ENCODE data around the gene SLC2A8. TPM values are rescaled to one million over a fixed set of nuclear protein-coding genes. Genes with fewer than 3 reads are reported as not detected.

The SLC2A8 gene
- total RNA-seq, 1 experiment from 2014 or later = 16.8 TPM

DNA sequence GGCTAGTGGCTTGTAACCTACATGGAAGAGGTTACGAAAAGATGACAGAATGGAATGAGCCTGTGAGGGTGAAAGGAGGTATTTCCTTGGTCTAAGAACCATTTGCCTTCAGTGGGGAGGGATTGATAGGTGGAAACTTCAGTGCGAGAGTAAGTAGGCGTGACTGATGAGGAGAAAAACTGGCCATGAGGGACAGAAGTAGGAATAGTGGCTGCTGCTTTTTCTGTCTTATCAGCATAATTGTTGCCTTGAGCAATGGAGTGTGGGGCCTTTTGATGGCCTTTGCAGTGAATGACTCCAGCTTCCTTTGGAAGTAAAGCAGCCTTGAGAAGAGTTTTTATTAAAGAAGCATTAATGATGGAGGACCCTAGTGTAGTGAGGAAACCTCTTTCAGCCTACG, 18.2 kb downstream of the SLC2A8 start:
- Histone ChIP-seq H3K27me3 (ENCODE audit: insufficient read depth, low read length) (no peaks in the 10 kb centered on the region), H3K9me2 (ENCODE audit: insufficient read depth) (no peaks in the 10 kb centered on the region), H3K4me3 (replicated peaks in 1 of 2; ENCODE audit: low read depth in 1 of 2, low read length in 2 of 2) (no peak overlapping the region), H3K79me2 (ENCODE audit: insufficient read depth, low read length) (no peaks in the 10 kb centered on the region), H3K4me2 (ENCODE audit: low read length) (no peak overlapping the region), H3K9ac (ENCODE audit: low read length) (no peak overlapping the region), H2AFZ (ENCODE audit: low read depth, low read length, poor library complexity, severe bottlenecking) (no peak overlapping the region), H4K20me1 (ENCODE audit: insufficient read depth) (no peaks in the 10 kb centered on the region), H3K27ac (ENCODE audit: low read depth, low read length) (no peak overlapping the region), H3K9me3 (ENCODE audit: control insufficient read depth in 1 of 2, insufficient read depth in 1 of 2, low read depth in 1 of 2, low read length in 2 of 2) (no peaks in the 10 kb centered on the region), H3K36me3 (ENCODE audit: control insufficient read depth in 1 of 2, insufficient read depth in 2 of 2, low read length in 2 of 2) (no peaks in the 10 kb centered on the region), H3K4me1 (ENCODE audit: control insufficient read depth in 1 of 2, insufficient read depth in 2 of 2, low read length in 2 of 2) (peaks cover 0 to 15% of the 10 kb centered on the region in 2 experiments; a peak in 1 of 4 replicates)
- intact Hi-C loops (cut with micrococcal nuclease) = no loop called here
- no peak for ATAC-seq
- POLR2A ChIA-PET = interaction anchor here (0.7 kb wide), 1 partner anchor 9 kb away, joined by 3 read pairs; the partner anchor contains the start of gene ZNF79
- CTCF ChIA-PET = no interaction called here
- BruUV-seq (replicated peaks) = no TSS peak
- RAD21 ChIA-PET (ENCODE audit: low non-redundant PET in 1 of 2, low total read pairs in 2 of 2, uncharacterized antibody in 2 of 2, unreplicated experiment in 2 of 2) = no interaction called here
- TF ChIP-seq, protein P1, sequence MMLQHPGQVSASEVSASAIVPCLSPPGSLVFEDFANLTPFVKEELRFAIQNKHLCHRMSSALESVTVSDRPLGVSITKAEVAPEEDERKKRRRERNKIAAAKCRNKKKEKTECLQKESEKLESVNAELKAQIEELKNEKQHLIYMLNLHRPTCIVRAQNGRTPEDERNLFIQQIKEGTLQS (IDR thresholded peaks at IDR 0.05) = no peak
- no peak for TF ChIP-seq ZFX (IDR thresholded peaks at IDR 0.05)
- TF ChIP-seq TCF7L2 (IDR thresholded peaks at IDR 0.05; ENCODE audit: borderline replicate concordance, extremely low read depth, insufficient read depth, insufficient read length) = no peak
- no peak for TF ChIP-seq ZNF274 (IDR thresholded peaks at IDR 0.05; ENCODE audit: low read depth, low read length)
- no peak for TF ChIP-seq FOSL1 (IDR thresholded peaks at IDR 0.05; ENCODE audit: low read depth)
- TF ChIP-seq EZH2phosphoT487 (IDR thresholded peaks at IDR 0.05; ENCODE audit: borderline replicate concordance) = no peak
- no peak for TF ChIP-seq YY1 (IDR thresholded peaks at IDR 0.05; ENCODE audit: extremely low read depth, insufficient replicate concordance, low read depth, low read length)
- TF ChIP-seq, protein P2, sequence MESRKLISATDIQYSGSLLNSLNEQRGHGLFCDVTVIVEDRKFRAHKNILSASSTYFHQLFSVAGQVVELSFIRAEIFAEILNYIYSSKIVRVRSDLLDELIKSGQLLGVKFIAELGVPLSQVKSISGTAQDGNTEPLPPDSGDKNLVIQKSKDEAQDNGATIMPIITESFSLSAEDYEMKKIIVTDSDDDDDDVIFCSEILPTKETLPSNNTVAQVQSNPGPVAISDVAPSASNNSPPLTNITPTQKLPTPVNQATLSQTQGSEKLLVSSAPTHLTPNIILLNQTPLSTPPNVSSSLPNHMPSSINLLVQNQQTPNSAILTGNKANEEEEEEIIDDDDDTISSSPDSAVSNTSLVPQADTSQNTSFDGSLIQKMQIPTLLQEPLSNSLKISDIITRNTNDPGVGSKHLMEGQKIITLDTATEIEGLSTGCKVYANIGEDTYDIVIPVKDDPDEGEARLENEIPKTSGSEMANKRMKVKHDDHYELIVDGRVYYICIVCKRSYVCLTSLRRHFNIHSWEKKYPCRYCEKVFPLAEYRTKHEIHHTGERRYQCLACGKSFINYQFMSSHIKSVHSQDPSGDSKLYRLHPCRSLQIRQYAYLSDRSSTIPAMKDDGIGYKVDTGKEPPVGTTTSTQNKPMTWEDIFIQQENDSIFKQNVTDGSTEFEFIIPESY (IDR thresholded peaks at IDR 0.05; ENCODE audit: extremely low read depth, insufficient replicate concordance, low read length) = no peak
- DNase-seq (ENCODE audit: low read depth, low spot score) = no peak
